ENCODE data around the gene UQCR10. TPM values are rescaled to one million over a fixed set of nuclear protein-coding genes. Genes with fewer than 3 reads are reported as not detected.

The UQCR10 gene
- total RNA-seq, 1 experiment from 2014 or later = 119 TPM

- POLR2A ChIA-PET = no interaction called here
- intact Hi-C loops (cut with micrococcal nuclease) = no loop called here
- TF ChIP-seq ZNF274 (IDR thresholded peaks at IDR 0.05; ENCODE audit: low read depth, low read length) (no peak), POLR2AphosphoS5 (IDR thresholded peaks at IDR 0.05; ENCODE audit: low read depth, low read length) (no peak), SRF (IDR thresholded peaks at IDR 0.05; ENCODE audit: low read depth) (no peak), SP1 (IDR thresholded peaks at IDR 0.05; ENCODE audit: low read depth) (no peak), EZH2 (IDR thresholded peaks at IDR 0.05) (no peak), POLR2A (IDR thresholded peaks at IDR 0.05; ENCODE audit: borderline replicate concordance, extremely low read depth, insufficient read depth, insufficient read length) (no peak), CEBPB (IDR thresholded peaks at IDR 0.05; ENCODE audit: low read depth) (no peak), TCF7L2 (IDR thresholded peaks at IDR 0.05; ENCODE audit: borderline replicate concordance, extremely low read depth, insufficient read depth, insufficient read length) (no peak), SIN3A (IDR thresholded peaks at IDR 0.05; ENCODE audit: low read depth) (no peak), CTCF (IDR thresholded peaks at IDR 0.05 in 2 of 3, conservative IDR thresholded peaks at IDR 0.05 in 1 of 3; ENCODE audit: borderline replicate concordance in 1 of 3, insufficient read depth in 1 of 3, low read depth in 2 of 3, low read length in 2 of 3) (no peak), JUND (IDR thresholded peaks at IDR 0.05) (no peak), FOSL1 (IDR thresholded peaks at IDR 0.05; ENCODE audit: low read depth) (no peak), REST (IDR thresholded peaks at IDR 0.05; ENCODE audit: low read depth) (no peak), RAD21 (IDR thresholded peaks at IDR 0.05; ENCODE audit: low read depth) (no peak), ELF1 (IDR thresholded peaks at IDR 0.05; ENCODE audit: borderline replicate concordance, low read depth) (no peak), ATF3 (IDR thresholded peaks at IDR 0.05) (no peak)
- Histone ChIP-seq H3K4me1 (ENCODE audit: control insufficient read depth in 1 of 2, insufficient read depth in 2 of 2, low read length in 2 of 2) (peaks cover 15 to 37% of the 10 kb centered on the region in 2 experiments), H4K20me1 (ENCODE audit: insufficient read depth) (no peaks in the 10 kb centered on the region), H3K27me3 (ENCODE audit: insufficient read depth, low read length) (no peaks in the 10 kb centered on the region), H3K9ac (ENCODE audit: low read length) (peak overlapping the region; percentile 80), H3K36me3 (ENCODE audit: control insufficient read depth in 1 of 2, insufficient read depth in 2 of 2, low read length in 2 of 2) (peaks cover 15 to 19% of the 10 kb centered on the region in 2 experiments; a peak in 3 of 4 replicates), H3K4me3 (replicated peaks in 1 of 2; ENCODE audit: low read depth in 1 of 2, low read length in 2 of 2) (peak overlapping the region; percentile 75 to 83), H2AFZ (ENCODE audit: low read depth, low read length, poor library complexity, severe bottlenecking) (no peak overlapping the region), H3K27ac (ENCODE audit: low read depth, low read length) (peak overlapping the region; percentile 82), H3K79me2 (ENCODE audit: insufficient read depth, low read length) (peaks cover 32% of the 10 kb centered on the region), H3K9me3 (ENCODE audit: control insufficient read depth in 1 of 2, insufficient read depth in 1 of 2, low read depth in 1 of 2, low read length in 2 of 2) (no peaks in the 10 kb centered on the region), H3K9me2 (ENCODE audit: insufficient read depth) (no peaks in the 10 kb centered on the region), H3K4me2 (ENCODE audit: low read length) (peak overlapping the region; percentile 91)
- BruUV-seq (replicated peaks) = TSS peak; percentile 84
- DNase-seq (ENCODE audit: low read depth, low spot score) (no peak), ATAC-seq (peak; percentile 3)
- CTCF ChIA-PET = interaction anchor here (1.0 kb wide), 1 partner anchor 323 kb away, joined by 7 read pairs; no protein-coding TSS in a partner anchor
- RAD21 ChIA-PET (ENCODE audit: low non-redundant PET in 1 of 2, low total read pairs in 2 of 2, uncharacterized antibody in 2 of 2, unreplicated experiment in 2 of 2) = interaction anchor here in 1 of 2 experiments (1.1 kb wide), 1 partner anchor 64 kb away, joined by 3 read pairs; no protein-coding TSS in a partner anchor
Measured at GRCh38 chr22:29765905-29766631, 1.1 kb upstream of the UQCR10 start.

Data from HCT116 (cell line).